ENCODE data around the gene TOX3. TPM values are rescaled to one million over a fixed set of nuclear protein-coding genes. Genes with fewer than 3 reads are reported as not detected.

Gene TOX3
- total RNA-seq, 1 donor, result not detected

- H3K4me3 ChIP-seq (ENCODE audit: low read depth, low read length), result no peak overlapping the region
- TF ChIP-seq CTCF (IDR thresholded peaks at IDR 0.05; ENCODE audit: insufficient read depth, low read length), result no peak
- no peak for DNase-seq (ENCODE audit: low read depth)
These were observed 93.3 kb downstream of the TOX3 start for GRCh38 chr16:52453644-52454043.

GRCh38 chr16:52451971-52452421 lies 94.9 kb downstream of the TOX3 start:
- DNase-seq (ENCODE audit: low read depth), result no peak
- no peak for TF ChIP-seq CTCF (IDR thresholded peaks at IDR 0.05; ENCODE audit: insufficient read depth, low read length)
- no peak overlapping the region for H3K4me3 ChIP-seq (ENCODE audit: low read depth, low read length)

GRCh38 chr16:52450916-52451315 lies 96.0 kb downstream of the TOX3 start:
- TF ChIP-seq CTCF (IDR thresholded peaks at IDR 0.05; ENCODE audit: insufficient read depth, low read length), result no peak
- H3K4me3 ChIP-seq (ENCODE audit: low read depth, low read length), result no peak overlapping the region
- DNase-seq (ENCODE audit: low read depth), result no peak

GRCh38 chr16:52450241-52450640 lies 96.7 kb downstream of the TOX3 start:
- DNase-seq (ENCODE audit: low read depth), result no peak
- no peak overlapping the region for H3K4me3 ChIP-seq (ENCODE audit: low read depth, low read length)
- no peak for TF ChIP-seq CTCF (IDR thresholded peaks at IDR 0.05; ENCODE audit: insufficient read depth, low read length)

- no peak for DNase-seq (ENCODE audit: low read depth)
- no peak overlapping the region for H3K4me3 ChIP-seq (ENCODE audit: low read depth, low read length)
- TF ChIP-seq CTCF (IDR thresholded peaks at IDR 0.05; ENCODE audit: insufficient read depth, low read length), result no peak
These were observed 100.9 kb downstream of the TOX3 start for GRCh38 chr16:52446080-52446479.

GRCh38 chr16:52441886-52442285 lies 105.1 kb downstream of the TOX3 start:
- no peak for DNase-seq (ENCODE audit: low read depth)
- TF ChIP-seq CTCF (IDR thresholded peaks at IDR 0.05; ENCODE audit: insufficient read depth, low read length), result no peak
- no peak overlapping the region for H3K4me3 ChIP-seq (ENCODE audit: low read depth, low read length)

- no peak overlapping the region for H3K4me3 ChIP-seq (ENCODE audit: low read depth, low read length)
- TF ChIP-seq CTCF (IDR thresholded peaks at IDR 0.05; ENCODE audit: insufficient read depth, low read length), result no peak
- no peak for DNase-seq (ENCODE audit: low read depth)
These were observed 106.7 kb downstream of the TOX3 start for GRCh38 chr16:52440248-52440647.

Measured in fibroblast of the aortic adventitia (primary cell).